Ishikawa (cell line): ENCODE measurements around the gene ATXN1.

Experiments used
- CEBPB ChIP-seq: IDR thresholded peaks from 2 replicates; pipeline ENCODE4 v1.6.1; 2012
- CREB1 ChIP-seq: IDR thresholded peaks from 2 replicates; pipeline ENCODE4 v1.6.1; 2012; ENCODE audit warnings: low read depth
- EGR1 ChIP-seq: IDR thresholded peaks from 2 replicates; pipeline ENCODE4 v1.6.1; 2012
- EP300 ChIP-seq: IDR thresholded peaks from 2 replicates; pipeline ENCODE4 v1.6.1; 2012; ENCODE audit warnings: borderline replicate concordance
- FOXM1 ChIP-seq: IDR thresholded peaks from 2 replicates; pipeline ENCODE4 v1.6.1; 2012; ENCODE audit warnings: low read depth, borderline replicate concordance
- MAX ChIP-seq: IDR thresholded peaks from 2 replicates; pipeline ENCODE4 v1.6.1; 2012
- NFIC ChIP-seq: IDR thresholded peaks from 2 replicates; pipeline ENCODE4 v1.6.1; 2012
- RAD21 ChIP-seq: IDR thresholded peaks from 2 replicates; pipeline ENCODE4 v1.6.1; 2012; ENCODE audit warnings: low read depth
- TAF1 ChIP-seq: IDR thresholded peaks from 2 replicates; pipeline ENCODE4 v1.6.1; 2012; ENCODE audit warnings: low read depth, mild to moderate bottlenecking
- TCF12 ChIP-seq: IDR thresholded peaks from 2 replicates; pipeline ENCODE4 v1.6.1; 2012; ENCODE audit warnings: low read depth
- TEAD4 ChIP-seq: IDR thresholded peaks from 2 replicates; pipeline ENCODE4 v1.6.1; 2012
- USF1 ChIP-seq: IDR thresholded peaks from 2 replicates; pipeline ENCODE4 v1.6.1; 2012
- YY1 ChIP-seq: IDR thresholded peaks from 2 replicates; pipeline ENCODE4 v1.6.1; 2012; ENCODE audit warnings: low read depth
- ZBTB7A ChIP-seq: IDR thresholded peaks from 2 replicates; pipeline ENCODE4 v1.6.1; 2012; ENCODE audit warnings: low read depth
- TF ChIP-seq, protein P1 (sequence below): IDR thresholded peaks from 2 replicates; pipeline ENCODE4 v1.6.1; 2012; ENCODE audit warnings: low read depth, mild to moderate bottlenecking

The ATXN1 gene

GRCh38 chr6:16430391-16431089, 330.7 kb downstream of the ATXN1 start:
- no peak for TF ChIP-seq EP300
- TF ChIP-seq EGR1, result no peak

DNA sequence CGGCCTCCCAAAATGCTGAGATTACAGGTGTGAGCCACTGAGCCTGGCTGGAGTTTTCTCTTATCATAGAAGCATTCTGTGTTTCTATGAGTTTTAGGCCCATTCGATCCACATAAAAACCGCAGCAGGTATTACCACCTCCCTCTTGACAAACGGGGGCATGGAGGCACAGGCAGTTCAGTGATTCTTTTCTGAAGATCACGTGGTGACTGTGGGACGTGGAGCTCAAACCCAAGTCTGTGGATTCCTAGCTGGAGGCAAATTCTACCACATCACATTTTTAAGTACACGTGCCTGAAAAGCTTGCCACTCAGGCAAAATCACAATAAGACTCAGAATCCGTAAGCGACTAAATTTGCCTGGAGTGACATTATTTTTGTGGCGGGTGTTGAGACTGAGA, 331.6 kb downstream of the ATXN1 start:
- TF ChIP-seq, protein P1, sequence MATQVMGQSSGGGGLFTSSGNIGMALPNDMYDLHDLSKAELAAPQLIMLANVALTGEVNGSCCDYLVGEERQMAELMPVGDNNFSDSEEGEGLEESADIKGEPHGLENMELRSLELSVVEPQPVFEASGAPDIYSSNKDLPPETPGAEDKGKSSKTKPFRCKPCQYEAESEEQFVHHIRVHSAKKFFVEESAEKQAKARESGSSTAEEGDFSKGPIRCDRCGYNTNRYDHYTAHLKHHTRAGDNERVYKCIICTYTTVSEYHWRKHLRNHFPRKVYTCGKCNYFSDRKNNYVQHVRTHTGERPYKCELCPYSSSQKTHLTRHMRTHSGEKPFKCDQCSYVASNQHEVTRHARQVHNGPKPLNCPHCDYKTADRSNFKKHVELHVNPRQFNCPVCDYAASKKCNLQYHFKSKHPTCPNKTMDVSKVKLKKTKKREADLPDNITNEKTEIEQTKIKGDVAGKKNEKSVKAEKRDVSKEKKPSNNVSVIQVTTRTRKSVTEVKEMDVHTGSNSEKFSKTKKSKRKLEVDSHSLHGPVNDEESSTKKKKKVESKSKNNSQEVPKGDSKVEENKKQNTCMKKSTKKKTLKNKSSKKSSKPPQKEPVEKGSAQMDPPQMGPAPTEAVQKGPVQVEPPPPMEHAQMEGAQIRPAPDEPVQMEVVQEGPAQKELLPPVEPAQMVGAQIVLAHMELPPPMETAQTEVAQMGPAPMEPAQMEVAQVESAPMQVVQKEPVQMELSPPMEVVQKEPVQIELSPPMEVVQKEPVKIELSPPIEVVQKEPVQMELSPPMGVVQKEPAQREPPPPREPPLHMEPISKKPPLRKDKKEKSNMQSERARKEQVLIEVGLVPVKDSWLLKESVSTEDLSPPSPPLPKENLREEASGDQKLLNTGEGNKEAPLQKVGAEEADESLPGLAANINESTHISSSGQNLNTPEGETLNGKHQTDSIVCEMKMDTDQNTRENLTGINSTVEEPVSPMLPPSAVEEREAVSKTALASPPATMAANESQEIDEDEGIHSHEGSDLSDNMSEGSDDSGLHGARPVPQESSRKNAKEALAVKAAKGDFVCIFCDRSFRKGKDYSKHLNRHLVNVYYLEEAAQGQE, result no peak
- no peak for TF ChIP-seq FOXM1
- no peak for TF ChIP-seq MAX
- no peak for TF ChIP-seq TEAD4
- TF ChIP-seq RAD21, result no peak
- no peak for TF ChIP-seq ZBTB7A
- TF ChIP-seq NFIC, result no peak
- no peak for TF ChIP-seq YY1
- no peak for TF ChIP-seq TCF12
- TF ChIP-seq CEBPB, result no peak
- no peak for TF ChIP-seq CREB1
- no peak for TF ChIP-seq EGR1
- TF ChIP-seq USF1, result no peak
- no peak for TF ChIP-seq EP300
- TF ChIP-seq TAF1, result no peak

DNA sequence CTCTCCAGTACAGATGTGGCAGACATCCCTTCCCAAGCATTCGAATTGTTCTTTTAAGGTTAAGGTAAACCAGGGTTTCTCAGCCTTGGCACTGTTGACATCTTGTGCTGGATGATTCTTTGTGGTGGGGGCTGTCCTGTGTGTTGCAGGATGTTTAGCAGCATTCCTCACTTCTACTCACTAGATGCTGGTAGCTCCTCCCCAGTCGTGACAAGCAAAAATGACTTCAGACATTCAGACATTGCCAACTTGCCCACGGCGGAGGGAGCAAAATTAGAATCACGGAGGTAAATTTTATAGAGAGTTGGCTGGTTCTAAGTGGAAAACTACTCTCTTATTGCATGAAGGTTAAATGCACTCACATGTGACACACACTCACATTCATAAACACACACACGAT, 334.1 kb downstream of the ATXN1 start:
- no peak for TF ChIP-seq YY1

DNA sequence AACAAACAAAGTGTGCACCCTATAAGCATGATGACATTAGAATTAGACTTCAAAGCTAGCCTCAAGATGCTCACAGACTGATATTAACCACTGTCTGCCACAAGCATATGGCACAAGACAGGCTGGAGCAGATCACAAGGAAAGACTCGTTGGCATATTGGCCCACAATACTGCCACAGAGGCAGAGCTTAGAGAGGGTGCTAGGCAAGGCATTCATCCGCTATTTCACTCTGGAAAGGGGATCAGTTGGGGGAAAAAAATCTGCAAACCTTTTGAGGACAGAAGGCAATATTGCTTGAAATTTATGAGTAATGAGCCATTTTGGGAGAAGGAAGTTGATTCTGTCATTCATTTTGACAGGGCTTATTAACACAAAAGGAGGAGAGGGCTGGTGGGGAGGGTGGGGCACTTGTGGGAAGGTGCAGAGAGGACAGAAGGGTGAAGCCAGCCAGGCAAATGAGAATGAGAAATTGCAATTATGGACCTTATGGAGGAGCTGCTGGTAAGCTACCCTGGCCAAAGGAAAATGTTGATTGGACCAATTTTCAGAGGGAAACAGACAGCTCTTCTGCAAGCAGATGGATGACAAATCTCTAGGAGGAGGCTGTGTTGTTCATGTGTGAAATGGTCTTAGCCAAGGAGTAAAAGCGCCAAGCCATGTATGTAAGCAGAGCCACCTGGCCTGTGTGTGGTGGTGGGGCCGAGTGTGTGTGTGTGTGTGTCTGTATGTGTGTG, 335.2 kb downstream of the ATXN1 start:
- TF ChIP-seq, protein P1, result no peak
- TF ChIP-seq TAF1 (no peak), FOXM1 (no peak), TEAD4 (no peak), MAX (no peak), EP300 (no peak), TCF12 (no peak), ZBTB7A (no peak), CEBPB (no peak), YY1 (no peak), NFIC (no peak), EGR1 (no peak), CREB1 (no peak)

DNA sequence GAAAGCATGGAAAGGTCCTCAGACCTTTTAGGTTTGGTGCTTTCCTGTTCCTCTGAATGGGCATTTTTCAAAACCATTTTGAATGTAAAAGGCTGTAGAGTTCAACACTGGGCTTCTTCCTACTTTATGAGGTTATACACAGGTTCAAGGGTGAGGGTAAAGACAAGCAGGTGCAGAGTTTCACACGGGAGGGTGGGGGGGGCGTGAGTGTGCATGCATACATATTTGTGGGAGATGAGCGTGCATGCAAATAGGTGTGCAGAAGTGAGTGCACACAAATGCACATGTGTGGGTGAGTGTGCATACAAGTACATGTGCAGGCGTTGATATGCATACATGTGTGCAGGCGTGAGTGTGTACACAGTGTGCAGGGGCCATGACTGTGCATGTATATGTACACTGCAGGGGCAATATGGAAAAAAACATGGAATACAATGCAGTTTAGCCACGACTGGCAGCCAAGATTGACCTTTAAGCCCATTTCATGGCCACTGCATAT, 339.7 kb downstream of the ATXN1 start:
- TF ChIP-seq NFIC (no peak), USF1 (no peak), ZBTB7A (no peak), CREB1 (no peak), FOXM1 (no peak), TEAD4 (no peak), MAX (no peak), EP300 (no peak), TCF12 (no peak), YY1 (no peak), EGR1 (no peak), TAF1 (no peak), RAD21 (no peak), CEBPB (no peak)
- TF ChIP-seq, protein P1, result no peak
